ENCODE measurements around the gene TSPAN31. TPM values are rescaled to one million over a fixed set of nuclear protein-coding genes. Genes with fewer than 3 reads are reported as not detected.

Gene TSPAN31
- total RNA-seq, 1 experiment from 2014 or later: 20.3 TPM

DNA sequence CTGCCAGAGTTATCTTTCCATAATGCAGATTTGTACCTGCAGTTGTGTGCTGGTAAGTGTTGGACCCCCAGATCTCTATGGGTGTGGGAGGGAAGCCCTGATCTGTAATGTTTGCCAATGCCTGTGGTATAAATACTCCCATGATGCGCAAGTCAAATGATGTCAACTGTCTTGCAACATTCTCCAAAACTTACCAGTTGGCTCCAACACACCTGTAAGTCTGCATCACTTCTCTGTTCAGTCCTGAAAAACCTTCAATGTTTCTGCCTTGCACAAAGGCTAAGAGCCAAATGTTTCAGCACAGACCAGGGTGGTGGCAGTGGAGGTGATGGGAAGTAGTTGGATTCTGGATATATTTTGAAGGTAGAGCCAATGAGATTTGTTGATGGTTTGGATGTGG, 47.8 kb upstream of the TSPAN31 start:
- Histone ChIP-seq H3K79me2 (ENCODE audit: low read length) (peaks cover 16% of the 10 kb centered on the region), H2AFZ (ENCODE audit: low read length) (no peak overlapping the region), H3K36me3 (ENCODE audit: low read depth, low read length) (peaks cover 23% of the 10 kb centered on the region; the same call in 1 of the 2 replicates), H3K9me2 (replicated peaks; ENCODE audit: low read length) (no peaks in the 10 kb centered on the region), H3K9me3 (ENCODE audit: low read length) (no peaks in the 10 kb centered on the region), H4K20me1 (ENCODE audit: low read length) (no peaks in the 10 kb centered on the region), H3K4me3 (ENCODE audit: low read length) (no peak overlapping the region), H3K4me1 (ENCODE audit: insufficient read depth, low read length) (peaks cover 12% of the 10 kb centered on the region), H3K27ac (ENCODE audit: low read length) (no peak overlapping the region), H3K9ac (ENCODE audit: low read length) (no peak overlapping the region), H3K27me3 (ENCODE audit: low read length) (no peaks in the 10 kb centered on the region), H3K4me2 (ENCODE audit: low read length) (no peak overlapping the region), H3F3A (ENCODE audit: low read length, unreplicated experiment) (no peaks in the 10 kb centered on the region)
- ATAC-seq (no peak), DNase-seq (no peak)
- ChIA-PET CTCF (no interaction called here), POLR2A (ENCODE audit: unreplicated experiment) (no interaction called here)
- TF ChIP-seq EZH2 (IDR thresholded peaks at IDR 0.05; ENCODE audit: low read length, unreplicated experiment): no peak
- no peak for TF ChIP-seq EZH2phosphoT487 (IDR thresholded peaks at IDR 0.05; ENCODE audit: borderline replicate concordance, low read length)
- TF ChIP-seq, protein P1, sequence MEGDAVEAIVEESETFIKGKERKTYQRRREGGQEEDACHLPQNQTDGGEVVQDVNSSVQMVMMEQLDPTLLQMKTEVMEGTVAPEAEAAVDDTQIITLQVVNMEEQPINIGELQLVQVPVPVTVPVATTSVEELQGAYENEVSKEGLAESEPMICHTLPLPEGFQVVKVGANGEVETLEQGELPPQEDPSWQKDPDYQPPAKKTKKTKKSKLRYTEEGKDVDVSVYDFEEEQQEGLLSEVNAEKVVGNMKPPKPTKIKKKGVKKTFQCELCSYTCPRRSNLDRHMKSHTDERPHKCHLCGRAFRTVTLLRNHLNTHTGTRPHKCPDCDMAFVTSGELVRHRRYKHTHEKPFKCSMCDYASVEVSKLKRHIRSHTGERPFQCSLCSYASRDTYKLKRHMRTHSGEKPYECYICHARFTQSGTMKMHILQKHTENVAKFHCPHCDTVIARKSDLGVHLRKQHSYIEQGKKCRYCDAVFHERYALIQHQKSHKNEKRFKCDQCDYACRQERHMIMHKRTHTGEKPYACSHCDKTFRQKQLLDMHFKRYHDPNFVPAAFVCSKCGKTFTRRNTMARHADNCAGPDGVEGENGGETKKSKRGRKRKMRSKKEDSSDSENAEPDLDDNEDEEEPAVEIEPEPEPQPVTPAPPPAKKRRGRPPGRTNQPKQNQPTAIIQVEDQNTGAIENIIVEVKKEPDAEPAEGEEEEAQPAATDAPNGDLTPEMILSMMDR (conservative IDR thresholded peaks at IDR 0.05; ENCODE audit: low read depth, low read length): no peak
- no TSS peak for BruUV-seq (replicated peaks)
- intact Hi-C loops (cut with micrococcal nuclease): no loop called here

- peaks cover 34% of the 10 kb centered on the region for H3K36me3 ChIP-seq (ENCODE audit: low read depth, low read length)
- peaks cover 16% of the 10 kb centered on the region for H3K79me2 ChIP-seq (ENCODE audit: low read length)
- no peak overlapping the region for H3K4me3 ChIP-seq (ENCODE audit: low read length)
- BruUV-seq (replicated peaks): no TSS peak
- no peaks in the 10 kb centered on the region for H3K27me3 ChIP-seq (ENCODE audit: low read length)
- H2AFZ ChIP-seq (ENCODE audit: low read length): no peak overlapping the region
- intact Hi-C loops (cut with micrococcal nuclease): no loop called here
- H3K9ac ChIP-seq (ENCODE audit: low read length): no peak overlapping the region
- no peaks in the 10 kb centered on the region for H4K20me1 ChIP-seq (ENCODE audit: low read length)
- no peak for DNase-seq
- no peaks in the 10 kb centered on the region for H3K9me2 ChIP-seq (replicated peaks; ENCODE audit: low read length)
- no peak overlapping the region for H3K27ac ChIP-seq (ENCODE audit: low read length)
- no peak overlapping the region for H3K4me2 ChIP-seq (ENCODE audit: low read length)
- H3F3A ChIP-seq (ENCODE audit: low read length, unreplicated experiment): no peaks in the 10 kb centered on the region
- ChIA-PET CTCF (no interaction called here), POLR2A (ENCODE audit: unreplicated experiment) (no interaction called here)
- TF ChIP-seq, protein P1 (conservative IDR thresholded peaks at IDR 0.05; ENCODE audit: low read depth, low read length): no peak
- TF ChIP-seq EZH2 (IDR thresholded peaks at IDR 0.05; ENCODE audit: low read length, unreplicated experiment) (no peak), EZH2phosphoT487 (IDR thresholded peaks at IDR 0.05; ENCODE audit: borderline replicate concordance, low read length) (no peak)
- peaks cover 7% of the 10 kb centered on the region for H3K4me1 ChIP-seq (ENCODE audit: insufficient read depth, low read length)
- ATAC-seq: no peak
- no peaks in the 10 kb centered on the region for H3K9me3 ChIP-seq (ENCODE audit: low read length)
These were observed 46.4 kb upstream of the TSPAN31 start for GRCh38 chr12:57698414-57698813.

DNA sequence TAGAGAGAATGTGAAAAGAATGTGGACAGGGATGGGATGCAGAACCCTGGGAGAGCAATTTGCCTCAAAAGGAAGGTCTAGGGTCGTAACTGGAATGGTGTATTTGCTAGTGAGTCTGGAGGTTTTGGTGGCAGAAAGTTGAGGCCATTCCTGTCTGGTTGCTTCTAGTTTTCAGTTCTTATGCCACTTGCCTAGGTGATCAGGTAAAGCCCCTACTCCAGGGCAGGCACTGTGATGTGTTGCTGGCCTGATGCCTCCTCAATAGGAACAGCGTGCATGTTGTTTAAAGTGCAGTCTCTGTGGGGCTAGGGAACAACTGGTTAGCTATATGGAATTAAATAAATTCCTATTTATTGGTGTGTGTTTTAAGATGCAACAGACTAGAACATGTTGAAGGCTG, 44.5 kb upstream of the TSPAN31 start:
- CTCF ChIA-PET: no interaction called here
- no peak overlapping the region for H3K4me2 ChIP-seq (ENCODE audit: low read length)
- H3K4me3 ChIP-seq (ENCODE audit: low read length): no peak overlapping the region
- no peaks in the 10 kb centered on the region for H3K4me1 ChIP-seq (ENCODE audit: insufficient read depth, low read length)
- ATAC-seq: no peak
- peaks cover 41% of the 10 kb centered on the region for H3K36me3 ChIP-seq (ENCODE audit: low read depth, low read length)
- POLR2A ChIA-PET (ENCODE audit: unreplicated experiment): no interaction called here
- no TSS peak for BruUV-seq (replicated peaks)
- no peaks in the 10 kb centered on the region for H4K20me1 ChIP-seq (ENCODE audit: low read length)
- no peaks in the 10 kb centered on the region for H3K27me3 ChIP-seq (ENCODE audit: low read length)
- no peak overlapping the region for H2AFZ ChIP-seq (ENCODE audit: low read length)
- no peak overlapping the region for H3K9ac ChIP-seq (ENCODE audit: low read length)
- no peaks in the 10 kb centered on the region for H3F3A ChIP-seq (ENCODE audit: low read length, unreplicated experiment)
- H3K9me2 ChIP-seq (replicated peaks; ENCODE audit: low read length): no peaks in the 10 kb centered on the region
- peaks cover 6% of the 10 kb centered on the region for H3K79me2 ChIP-seq (ENCODE audit: low read length)
- TF ChIP-seq EZH2phosphoT487 (IDR thresholded peaks at IDR 0.05; ENCODE audit: borderline replicate concordance, low read length): no peak
- TF ChIP-seq, protein P1 (conservative IDR thresholded peaks at IDR 0.05; ENCODE audit: low read depth, low read length): no peak
- no peak for TF ChIP-seq EZH2 (IDR thresholded peaks at IDR 0.05; ENCODE audit: low read length, unreplicated experiment)
- H3K27ac ChIP-seq (ENCODE audit: low read length): no peak overlapping the region
- no peak for DNase-seq
- intact Hi-C loops (cut with micrococcal nuclease): no loop called here
- no peaks in the 10 kb centered on the region for H3K9me3 ChIP-seq (ENCODE audit: low read length)

All from PC-3 (cell line).